GM18508 (cell line): Measurements from ENCODE around the gene ZNF385C.

Experiments used
- ATAC-seq: cut with Tn5 transposase; IDR thresholded peaks from one replicate; pipeline ENCODE4 v1.9.1; 2021; ENCODE audit warnings: moderate number of reproducible peaks; ENCODE audit not compliant: insufficient read depth, unreplicated experiment

The ZNF385C gene

GRCh38 chr17:42087042-42087701 lies 11.1 kb downstream of the ZNF385C start:
- ATAC-seq = no peak

DNA sequence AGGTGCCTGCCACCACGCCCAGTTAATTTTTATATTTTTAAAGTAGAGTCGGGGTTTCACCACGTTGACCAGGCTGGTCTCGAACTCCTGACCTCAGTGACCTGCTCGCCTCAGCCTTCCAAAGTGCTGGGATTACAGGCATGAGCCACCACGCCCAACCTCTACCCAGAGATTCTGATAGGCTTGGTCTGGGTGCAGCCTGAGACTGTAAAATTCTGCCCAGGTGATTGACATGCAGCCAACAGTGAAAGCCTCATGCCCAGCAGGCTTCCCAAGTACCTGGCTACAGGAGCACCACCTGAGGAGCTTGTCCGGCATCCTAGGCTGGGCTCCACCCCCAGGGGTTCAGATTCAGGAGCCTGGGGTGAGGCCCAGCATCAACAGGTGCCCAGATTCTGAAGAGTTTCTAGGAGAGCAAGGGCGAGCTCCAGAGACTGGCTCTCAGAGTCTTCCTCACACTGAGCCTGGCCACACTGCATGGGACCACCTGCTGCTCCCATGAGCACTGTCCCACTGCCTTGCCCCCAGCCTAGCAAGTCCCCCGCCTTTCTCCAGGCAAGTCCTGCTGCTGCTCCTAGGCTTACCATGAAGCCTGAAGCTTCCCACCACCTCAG lies 16.6 kb downstream of the ZNF385C start:
- no peak for ATAC-seq

DNA sequence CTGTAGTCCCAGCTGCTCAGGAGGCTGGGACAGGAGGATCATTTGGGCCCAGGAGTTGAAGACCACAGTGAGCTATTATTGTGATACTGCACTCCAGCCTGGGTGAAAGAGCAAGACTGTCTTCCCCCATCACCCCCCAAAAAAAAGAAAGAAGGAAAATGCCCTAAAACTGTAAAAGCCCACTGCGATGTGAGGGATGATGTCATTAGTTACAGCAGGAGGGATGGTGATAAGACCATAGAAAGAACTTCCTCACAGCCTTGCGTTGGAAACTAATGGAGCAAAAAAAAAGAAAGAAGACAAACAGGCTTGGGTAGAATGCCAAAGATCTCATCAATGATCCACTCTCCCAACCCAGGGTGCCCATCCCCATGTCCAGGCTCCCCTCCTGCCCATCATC lies 18.7 kb downstream of the ZNF385C start:
- ATAC-seq = no peak

DNA sequence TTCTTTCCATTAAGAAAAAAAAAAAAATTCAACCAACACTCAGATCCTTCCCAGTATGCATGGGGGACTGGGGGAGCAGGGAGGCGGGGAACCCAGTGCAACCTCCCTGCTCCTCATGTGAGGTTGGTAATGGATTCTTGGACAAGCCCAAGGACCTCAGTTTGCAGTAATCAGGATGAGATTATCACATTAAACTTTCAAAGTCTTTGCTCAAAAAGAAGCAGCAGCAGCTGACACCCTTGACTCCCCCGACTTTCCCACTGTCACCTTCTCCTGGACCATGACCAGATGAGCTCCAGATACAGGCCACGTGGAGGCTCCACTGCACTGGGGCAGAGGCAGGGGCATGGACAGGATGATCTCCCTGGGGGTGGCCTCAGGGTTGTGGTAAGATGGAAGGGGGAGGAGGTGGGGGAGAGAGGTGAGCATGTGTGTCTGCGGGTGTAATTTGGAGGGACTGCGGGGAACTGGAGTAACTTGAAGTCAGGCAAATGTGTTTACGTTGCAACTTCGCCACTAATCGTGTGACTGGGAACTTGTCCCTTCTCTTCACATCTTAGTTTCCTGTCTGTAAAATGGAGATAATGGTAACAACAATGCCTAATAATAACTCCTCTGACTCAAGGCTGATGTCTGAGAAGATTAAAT lies 19.8 kb downstream of the ZNF385C start:
- no peak for ATAC-seq

DNA sequence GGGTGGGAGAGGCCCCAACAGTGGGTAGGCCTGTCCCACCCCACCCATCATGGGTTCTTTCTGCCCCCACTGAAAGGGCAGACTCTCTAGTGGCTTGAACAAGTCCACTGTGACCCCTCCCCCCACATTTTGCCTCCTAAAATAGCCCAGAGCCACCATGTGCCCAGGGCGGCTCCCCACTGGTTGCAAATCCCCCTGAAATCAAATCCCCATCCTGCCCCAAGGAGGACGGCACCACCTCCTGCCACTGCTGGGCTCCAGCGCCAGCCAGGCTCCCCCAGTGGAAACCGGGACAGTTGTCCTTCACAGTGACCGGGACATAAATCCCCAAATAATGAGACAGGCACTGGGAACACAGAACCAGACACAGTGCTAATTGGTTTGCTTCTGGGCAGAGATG lies 20.5 kb downstream of the ZNF385C start:
- ATAC-seq = no peak

DNA sequence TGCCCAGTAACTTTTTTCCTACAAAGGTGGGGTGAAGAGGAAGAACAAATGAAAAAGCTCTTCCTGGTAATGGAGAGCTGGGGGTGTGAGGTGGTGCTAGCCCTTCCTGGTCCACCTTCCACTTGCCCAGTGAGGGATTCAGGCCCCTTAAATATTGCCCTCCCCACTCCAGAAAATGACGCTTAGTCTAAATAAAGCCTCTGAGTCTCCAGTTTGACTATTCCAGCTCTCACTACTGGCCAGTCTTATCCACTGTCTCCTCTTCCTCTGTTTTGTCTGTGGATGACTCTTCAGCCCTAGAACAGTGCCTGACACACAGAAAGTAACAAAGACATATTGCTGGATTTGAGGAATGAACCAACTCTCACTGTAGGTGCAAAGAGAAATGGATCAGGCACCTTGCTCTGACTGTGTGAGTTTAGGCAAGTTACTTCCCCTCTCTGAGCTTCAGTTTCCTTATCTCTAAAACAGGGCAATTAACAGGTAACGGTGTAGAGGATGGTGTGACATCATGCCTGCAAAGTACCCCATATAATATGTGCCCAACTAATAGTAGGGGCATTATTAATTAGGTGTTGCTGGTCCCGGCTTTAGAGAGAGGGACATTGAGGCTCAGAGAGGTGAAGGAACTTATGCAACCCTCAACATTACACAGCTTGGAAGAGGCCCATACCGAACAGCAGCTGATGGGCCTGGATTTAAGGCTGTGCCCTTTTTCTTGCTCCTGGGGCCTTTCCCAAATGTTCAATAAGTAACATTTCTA lies 21.3 kb downstream of the ZNF385C start:
- ATAC-seq = no peak

GRCh38 chr17:42075789-42076188 lies 22.5 kb downstream of the ZNF385C start:
- ATAC-seq = no peak

DNA sequence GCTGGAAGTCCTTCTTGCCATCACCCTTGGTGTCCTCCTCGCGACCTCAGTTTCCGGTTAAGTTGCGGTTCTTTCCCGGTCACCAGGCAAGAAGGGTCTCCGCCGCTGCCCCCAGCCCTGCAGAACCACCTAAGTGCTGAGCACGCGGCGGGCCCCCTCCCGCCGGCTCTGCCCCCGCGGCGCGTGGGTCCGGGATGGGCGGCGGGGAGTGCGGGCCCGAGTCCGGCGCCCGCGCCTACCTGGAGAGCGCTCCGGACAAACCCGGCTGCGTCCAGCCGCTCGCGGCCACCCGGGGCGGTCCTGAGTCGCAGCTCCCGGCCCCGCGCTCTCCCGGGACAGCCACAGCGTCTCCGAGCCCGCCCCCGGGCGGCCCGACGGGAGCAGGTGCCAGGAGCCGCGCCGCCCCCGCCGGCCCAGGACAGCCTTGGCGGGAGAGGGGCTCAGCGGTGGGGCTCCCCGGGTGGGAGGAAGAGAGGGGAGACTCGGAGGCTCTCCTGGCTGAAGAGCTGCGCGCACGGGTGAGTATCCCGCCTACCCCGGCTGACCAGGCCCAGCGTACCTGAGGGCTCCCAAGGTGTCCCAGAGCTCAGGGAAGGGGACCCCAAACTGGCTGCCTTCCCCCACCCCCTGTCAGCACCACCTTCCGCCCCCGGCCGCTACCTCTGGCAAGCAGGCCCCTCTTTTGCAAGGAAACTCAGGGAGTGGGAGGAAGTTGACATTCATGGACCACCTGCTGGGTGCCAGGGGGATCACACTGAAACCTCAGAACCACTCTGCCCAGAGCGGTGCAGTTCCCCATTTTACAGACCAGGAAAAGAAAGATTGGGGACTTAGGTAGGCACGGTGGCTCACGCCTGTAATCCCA lies 25.7 kb downstream of the ZNF385C start:
- ATAC-seq = no peak

GRCh38 chr17:42071810-42072209 lies 26.5 kb downstream of the ZNF385C start:
- ATAC-seq = no peak

DNA sequence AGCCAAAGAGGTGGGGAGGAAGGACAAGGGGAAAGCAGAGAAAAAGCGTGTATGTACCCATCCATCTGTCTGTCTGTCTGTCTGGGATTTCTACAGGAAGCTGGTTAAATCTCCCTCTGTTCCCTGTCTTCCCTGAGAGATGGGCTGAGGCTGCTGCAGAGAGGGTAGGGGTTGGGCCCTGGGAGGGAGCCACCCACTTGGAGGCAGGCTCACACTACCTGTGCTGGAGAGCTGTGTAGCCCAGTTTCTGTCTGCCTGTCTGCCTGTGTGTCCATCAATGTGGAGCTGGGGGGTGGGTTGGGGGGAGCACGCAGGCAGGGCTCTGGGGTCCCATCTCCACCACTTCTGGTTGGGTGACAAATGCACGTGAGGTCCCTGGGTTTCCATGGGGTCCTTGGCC lies 29.3 kb downstream of the ZNF385C start:
- no peak for ATAC-seq

DNA sequence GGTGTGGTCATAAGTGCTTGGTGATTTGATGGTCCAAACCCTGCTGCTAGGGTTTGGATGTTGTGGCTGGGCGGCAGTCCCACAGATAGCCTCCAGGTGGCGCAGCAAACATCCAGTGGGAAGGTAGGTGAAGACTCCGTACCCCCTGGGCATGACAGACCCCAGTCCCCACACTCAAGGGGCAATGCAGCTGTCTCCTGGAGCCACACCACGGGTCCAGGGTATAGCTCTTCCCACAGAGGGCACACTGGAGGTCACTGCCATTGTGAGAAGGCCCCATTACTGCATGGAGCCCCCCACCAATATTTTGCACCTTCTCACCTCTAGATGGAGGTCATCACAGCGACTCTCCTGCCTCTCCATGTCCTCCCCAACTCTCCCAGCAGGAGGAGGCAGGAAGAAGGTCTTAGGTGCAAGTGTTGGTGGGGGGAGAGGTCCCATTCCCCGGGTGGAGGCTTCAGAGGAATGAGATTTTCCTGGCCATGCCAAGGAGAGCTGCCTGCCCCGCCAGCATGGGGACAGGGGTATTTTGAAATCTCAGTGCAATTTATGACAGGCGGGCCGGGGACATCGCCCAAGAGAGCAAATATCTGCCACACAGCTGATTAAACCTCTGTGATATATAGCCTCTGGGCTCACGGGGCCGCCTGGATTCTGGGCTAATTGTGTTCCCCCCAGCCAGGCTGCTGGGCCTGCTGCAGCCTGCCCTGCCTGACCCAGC lies 30.7 kb downstream of the ZNF385C start:
- ATAC-seq = no peak

DNA sequence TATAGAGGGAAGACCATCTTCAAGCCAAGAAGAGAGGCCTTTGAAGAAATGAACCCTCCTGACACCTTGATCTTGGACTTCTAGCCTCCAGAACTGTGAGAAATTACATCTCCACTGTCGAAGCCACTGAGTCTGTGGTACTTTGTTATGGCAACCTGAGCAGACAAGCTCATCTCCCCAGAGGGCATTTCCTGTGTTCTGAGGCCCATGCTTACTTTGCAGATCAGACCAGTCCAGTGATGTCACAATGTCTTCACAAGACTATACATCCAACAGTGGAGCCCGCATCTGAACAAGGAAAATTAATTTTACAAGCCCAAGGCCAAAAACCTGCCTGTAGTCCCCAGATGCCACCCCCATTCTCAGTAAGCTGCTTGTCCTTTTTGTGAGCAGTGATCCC lies 33.1 kb downstream of the ZNF385C start:
- no peak for ATAC-seq

DNA sequence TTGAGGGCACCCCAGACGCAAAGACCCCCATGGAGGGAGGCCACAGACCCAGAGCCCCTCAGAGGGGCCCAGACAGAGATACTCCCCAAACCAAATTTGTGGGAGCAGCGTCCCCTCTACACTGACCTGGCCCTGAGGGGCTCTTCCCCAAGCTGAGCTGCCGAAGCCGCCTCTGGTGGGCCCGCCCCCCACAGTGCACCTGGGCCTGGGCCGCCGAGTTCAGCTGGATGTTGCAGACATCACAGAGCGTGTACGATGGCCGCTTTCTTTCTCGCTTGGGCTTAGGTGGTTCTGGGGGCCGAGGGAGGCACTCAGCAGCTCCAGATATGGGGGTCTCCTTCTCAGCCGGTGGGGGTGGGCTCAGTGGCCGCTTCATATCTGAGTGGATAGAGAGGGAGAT lies 35.6 kb downstream of the ZNF385C start:
- ATAC-seq = no peak

DNA sequence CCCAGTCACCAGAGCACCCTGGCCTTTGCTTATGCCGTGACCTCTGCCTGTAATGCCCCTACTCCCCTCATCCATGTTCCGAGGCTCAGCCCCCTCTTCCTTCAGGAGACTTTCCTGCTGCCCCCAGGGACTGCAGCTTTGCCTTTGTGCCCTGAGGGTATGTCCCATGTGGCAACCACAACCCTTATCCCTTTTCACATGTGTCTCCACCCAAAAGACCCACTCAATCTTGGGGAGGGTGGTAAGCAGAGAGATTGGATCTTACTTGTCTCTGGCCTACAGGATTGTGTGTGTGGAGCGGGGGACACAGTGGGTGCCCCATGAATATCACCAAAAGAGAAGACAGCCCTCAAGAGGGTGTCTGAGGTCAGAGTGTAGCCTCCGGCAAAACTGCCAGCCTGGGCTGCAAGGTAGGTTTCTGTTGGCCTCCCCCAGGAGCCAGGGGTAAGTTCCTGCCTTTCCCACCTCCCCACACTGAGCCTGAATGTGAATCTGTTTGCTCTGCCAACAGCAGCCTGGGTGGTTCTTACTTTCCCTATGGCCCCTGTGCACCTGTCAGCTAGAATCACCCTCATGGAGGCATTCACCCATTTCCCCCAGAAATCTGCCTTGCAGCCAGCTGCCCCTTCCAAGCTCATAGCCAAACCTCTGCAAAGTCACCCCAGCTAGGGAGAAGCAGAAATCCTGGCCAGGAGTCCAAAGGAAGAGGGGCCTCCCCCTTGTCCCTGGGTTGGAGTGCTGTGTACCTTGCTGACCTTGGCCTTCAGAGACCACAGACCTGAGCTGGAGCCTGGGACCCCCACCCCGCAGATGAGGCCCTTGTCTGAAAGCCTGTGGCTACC lies 36.4 kb downstream of the ZNF385C start:
- ATAC-seq = no peak

DNA sequence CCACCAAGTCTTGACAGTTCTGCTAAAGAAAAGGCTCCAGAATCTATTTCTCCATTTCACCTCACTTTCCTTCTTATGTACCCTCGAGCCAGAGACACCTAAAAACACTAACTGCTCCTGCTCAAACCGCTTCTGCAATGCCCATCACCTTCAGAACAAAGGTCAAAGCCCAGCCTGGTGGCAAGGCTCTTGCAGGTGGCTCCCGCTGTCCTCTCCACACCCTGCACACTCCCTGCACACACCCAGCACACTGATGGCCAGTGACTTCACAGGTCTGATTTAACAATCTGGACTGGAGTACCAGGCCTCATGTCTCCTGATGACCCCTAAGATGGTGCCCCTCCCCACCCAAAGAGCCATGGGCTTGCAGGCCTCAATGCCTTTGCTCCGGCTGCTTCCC lies 38.0 kb downstream of the ZNF385C start:
- no peak for ATAC-seq

GRCh38 chr17:42059815-42060214 lies 38.5 kb downstream of the ZNF385C start:
- no peak for ATAC-seq

- no peak for ATAC-seq
Measured at GRCh38 chr17:42058063-42058462, 40.2 kb downstream of the ZNF385C start.

DNA sequence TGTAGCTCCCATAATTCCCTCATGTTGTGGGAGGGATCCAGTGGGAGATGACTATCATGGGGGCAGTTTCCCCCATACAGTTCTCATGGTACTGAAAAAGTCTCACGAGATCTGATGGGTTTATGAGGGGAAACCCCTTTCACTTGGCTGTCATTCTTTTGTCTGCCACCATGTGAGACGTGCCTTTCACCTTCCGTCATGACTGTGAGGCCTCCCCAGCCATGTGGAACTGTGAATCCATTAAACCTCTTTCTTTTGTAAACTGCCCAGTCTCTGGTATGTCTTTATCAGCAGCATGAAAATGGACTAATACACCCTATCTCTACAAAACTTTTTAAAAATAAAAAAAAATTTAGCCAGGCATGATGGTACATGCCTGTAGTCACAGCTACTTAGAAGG lies 41.6 kb downstream of the ZNF385C start:
- ATAC-seq = no peak

DNA sequence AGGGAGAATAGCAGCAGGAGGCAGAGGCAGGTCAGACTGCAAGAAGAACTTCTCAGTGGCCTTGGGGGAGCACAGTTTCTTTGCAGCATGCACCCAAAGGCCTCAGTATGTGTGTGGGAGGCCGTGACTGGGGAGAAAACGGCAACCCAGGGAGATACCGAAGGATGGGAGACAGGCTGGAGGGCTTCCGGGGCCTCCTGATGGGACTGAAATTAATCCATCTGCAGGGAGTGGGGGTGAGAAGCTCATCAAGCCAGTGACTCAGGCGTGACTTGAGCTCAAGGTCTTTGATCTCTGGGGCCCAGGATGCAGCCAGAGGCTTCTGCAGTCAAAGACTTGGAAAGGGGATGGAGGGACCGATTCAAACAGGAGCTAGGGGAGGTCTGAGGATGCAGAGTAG lies 42.8 kb downstream of the ZNF385C start:
- no peak for ATAC-seq
